Progenitor cell of endocrine pancreas (in vitro differentiated cells): ENCODE measurements around the gene SPAG17. TPM values are rescaled to one million over a fixed set of nuclear protein-coding genes. Genes with fewer than 3 reads are reported as not detected.

Experiments
- DNase-seq: peaks from one replicate; pipeline ENCODE4 v3.0.0; 2021; ENCODE audit warnings: low spot score; ENCODE audit not compliant: unreplicated experiment
- H3K27ac Mint-ChIP-seq: 2 replicates; pipeline ENCODE4 v1.8.0; 2021; ENCODE audit warnings: mild to moderate bottlenecking, moderate library complexity, mixed read lengths
- H3K27me3 Mint-ChIP-seq: 2 replicates; pipeline ENCODE4 v1.8.0; 2021; ENCODE audit warnings: mixed read lengths
- H3K36me3 Mint-ChIP-seq: 2 replicates; pipeline ENCODE4 v1.8.0; 2022; ENCODE audit warnings: mixed read lengths; ENCODE audit not compliant: insufficient read depth
- H3K4me1 Mint-ChIP-seq: 2 replicates; pipeline ENCODE4 v1.8.0; 2021; ENCODE audit warnings: low read depth, mixed read lengths
- H3K4me3 Mint-ChIP-seq: 2 replicates; pipeline ENCODE4 v1.8.0; 2021; ENCODE audit warnings: low read depth, mild to moderate bottlenecking, moderate library complexity, mixed read lengths
- H3K9me3 Mint-ChIP-seq: 2 replicates; pipeline ENCODE4 v1.8.0; 2021; ENCODE audit warnings: low read depth, mixed read lengths
- CTCF ChIP-seq: fragments of 200-600 bp; sonication (generic); IDR thresholded peaks from one replicate; pipeline ENCODE4 v1.5.0; 2021; ENCODE audit warnings: antibody characterized with exemption, mild to moderate bottlenecking; ENCODE audit not compliant: unreplicated experiment
- total RNA-seq: library from RNA; stranded (reverse); gene quantifications from 2 replicates; pipeline ENCODE4 v1.2.1, GENCODE V29; 2021

The SPAG17 gene
- total RNA-seq, 1 donor from 2014 or later, result 14.9 TPM

DNA sequence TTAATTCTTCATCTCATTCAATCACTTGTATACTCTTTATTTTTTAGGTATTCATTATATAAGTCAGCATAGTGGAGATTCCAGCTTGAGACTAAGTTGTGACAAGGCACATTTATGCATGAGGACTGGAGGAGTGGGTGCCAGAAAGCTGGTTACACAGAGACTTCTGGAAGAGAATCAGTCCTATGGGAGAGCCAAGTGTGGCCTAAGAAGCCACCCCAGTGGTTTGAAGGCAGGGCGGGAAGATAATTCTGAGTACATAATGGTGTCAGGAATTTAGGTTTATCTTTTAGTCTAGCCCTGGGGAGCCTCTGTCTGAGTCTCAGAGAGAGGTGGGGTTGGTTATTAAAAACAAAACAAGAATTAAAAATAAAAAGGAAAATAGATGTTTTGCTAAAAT, 83.0 kb downstream of the SPAG17 start:
- Mint-ChIP-seq H3K4me1 (peaks cover 8% of the 10 kb centered on the region), H3K27ac (no peak overlapping the region), H3K36me3 (no peaks in the 10 kb centered on the region), H3K27me3 (no peaks in the 10 kb centered on the region), H3K4me3 (no peak overlapping the region), H3K9me3 (no peaks in the 10 kb centered on the region)
- DNase-seq, result no peak
- no peak for TF ChIP-seq CTCF

DNA sequence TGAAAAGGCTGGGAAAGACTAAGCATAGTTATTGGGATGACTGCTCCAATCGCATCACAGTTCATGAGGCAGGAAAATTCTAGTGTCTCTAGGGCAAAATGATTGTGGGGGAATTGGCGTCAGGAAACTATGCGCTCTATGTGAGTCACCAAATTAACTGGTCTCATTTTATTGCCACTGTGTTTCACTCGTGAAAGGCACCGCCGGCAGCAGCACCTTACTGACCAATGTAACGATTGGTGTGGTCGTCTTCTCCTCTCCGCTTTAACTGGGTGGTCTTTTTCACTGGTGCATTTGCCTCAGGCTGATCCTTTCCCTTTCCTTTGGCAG, 83.5 kb downstream of the SPAG17 start:
- Mint-ChIP-seq H3K27ac (no peak overlapping the region), H3K36me3 (no peaks in the 10 kb centered on the region), H3K4me1 (peaks cover 8% of the 10 kb centered on the region), H3K27me3 (no peaks in the 10 kb centered on the region), H3K9me3 (no peaks in the 10 kb centered on the region), H3K4me3 (no peak overlapping the region)
- DNase-seq, result no peak
- no peak for TF ChIP-seq CTCF

DNA sequence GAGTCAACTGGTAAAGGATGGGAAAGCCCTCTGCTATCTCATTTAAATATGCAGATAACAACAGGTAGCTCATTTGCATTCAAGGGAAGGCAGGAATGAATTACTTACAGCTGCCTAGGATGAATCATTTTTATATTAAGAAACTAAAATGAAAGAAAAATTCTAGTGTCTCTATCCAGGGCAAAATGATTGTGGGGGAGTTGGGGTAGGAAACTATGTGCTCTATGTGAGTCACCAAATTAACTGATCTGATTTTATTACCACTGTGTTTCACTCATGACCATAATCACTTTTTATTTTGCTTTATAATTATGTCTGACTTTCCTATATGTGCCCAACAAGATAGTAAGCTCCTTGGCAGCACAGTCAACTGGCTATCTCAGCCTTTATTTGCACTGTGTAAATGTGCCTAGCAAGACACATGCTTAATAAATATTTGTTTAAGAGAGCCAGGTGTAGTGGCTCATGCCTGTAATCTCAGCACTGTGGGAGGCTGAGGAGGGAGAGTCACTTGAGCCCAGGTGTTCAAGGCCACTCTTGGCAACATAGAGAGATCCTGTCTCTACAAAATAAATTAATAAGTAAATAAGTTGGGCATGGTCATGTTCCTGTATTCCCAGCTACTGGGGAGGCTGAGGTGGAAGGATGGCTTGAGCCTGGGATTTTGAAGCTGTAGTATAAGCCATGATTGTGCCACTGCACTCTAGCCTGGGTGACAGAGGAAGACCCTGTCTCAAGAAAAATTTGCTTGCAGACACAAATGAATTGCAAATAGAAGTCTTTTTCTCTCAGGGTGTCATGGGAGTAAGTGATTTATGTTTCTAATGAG, 84.1 kb downstream of the SPAG17 start:
- Mint-ChIP-seq H3K27ac (no peak overlapping the region), H3K4me3 (no peak overlapping the region), H3K4me1 (peaks cover 8% of the 10 kb centered on the region), H3K27me3 (no peaks in the 10 kb centered on the region), H3K36me3 (no peaks in the 10 kb centered on the region), H3K9me3 (no peaks in the 10 kb centered on the region)
- TF ChIP-seq CTCF, result no peak
- no peak for DNase-seq

DNA sequence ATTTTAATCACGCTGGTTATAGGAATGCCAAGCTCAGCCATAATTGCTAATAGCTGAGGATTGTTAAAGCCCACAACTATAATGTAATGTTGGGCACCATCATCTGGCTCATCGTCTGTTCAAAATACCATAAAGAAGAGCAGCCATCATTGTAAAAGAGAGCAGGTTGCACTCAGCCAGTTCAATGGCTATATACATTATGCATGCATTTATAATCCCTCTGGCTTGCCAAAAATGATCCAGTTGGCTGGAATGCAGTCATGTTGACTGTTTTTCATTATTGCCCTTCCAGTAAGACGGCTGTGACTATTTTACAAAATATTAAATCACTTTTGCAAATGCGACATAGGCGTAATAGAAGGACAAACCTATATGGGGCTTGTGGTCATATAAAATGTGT, 85.3 kb downstream of the SPAG17 start:
- Mint-ChIP-seq H3K27ac (no peak overlapping the region), H3K4me1 (peaks cover 8% of the 10 kb centered on the region), H3K4me3 (no peak overlapping the region), H3K27me3 (no peaks in the 10 kb centered on the region), H3K36me3 (no peaks in the 10 kb centered on the region), H3K9me3 (no peaks in the 10 kb centered on the region)
- no peak for TF ChIP-seq CTCF
- no peak for DNase-seq

DNA sequence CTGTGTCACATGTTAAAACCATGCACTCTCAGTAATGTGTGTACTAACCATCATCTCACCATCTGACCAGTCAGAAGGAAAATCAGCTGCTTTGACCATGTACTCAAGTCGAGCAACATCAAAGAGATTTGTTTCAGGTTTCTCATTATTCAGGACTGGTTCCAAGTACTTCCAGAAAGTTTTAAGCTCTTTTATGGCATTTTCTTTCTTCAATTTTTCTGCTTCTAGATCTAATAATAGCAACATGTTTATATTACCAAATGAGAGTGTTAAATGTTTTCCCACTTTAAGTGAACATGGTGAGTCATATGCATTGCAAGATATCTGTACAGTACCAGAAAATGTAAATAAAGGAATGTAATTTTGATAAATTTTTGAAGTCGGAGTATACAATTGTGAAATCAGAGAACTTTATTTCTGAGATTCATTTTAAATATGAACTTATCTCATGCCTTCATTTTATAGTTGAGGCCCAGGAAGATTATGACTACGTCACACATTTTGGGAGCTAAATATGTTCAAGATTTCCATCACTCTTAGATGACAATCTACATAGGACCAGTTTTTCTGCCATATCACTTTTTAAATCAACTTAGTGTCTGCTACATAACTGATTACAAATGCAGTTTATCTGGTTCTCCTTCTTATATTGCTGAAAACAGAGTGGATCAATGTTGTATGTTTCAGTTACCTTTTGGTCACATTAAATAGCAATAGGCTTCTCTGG, 87.2 kb downstream of the SPAG17 start:
- Mint-ChIP-seq H3K9me3 (no peaks in the 10 kb centered on the region), H3K27me3 (no peaks in the 10 kb centered on the region)

More for the DNA sequence above, 87.2 kb downstream of the SPAG17 start:
- no peak for DNase-seq
- H3K4me1 Mint-ChIP-seq, result peaks cover 8% of the 10 kb centered on the region
- TF ChIP-seq CTCF, result no peak
- H3K4me3 Mint-ChIP-seq, result no peak overlapping the region
- no peaks in the 10 kb centered on the region for H3K36me3 Mint-ChIP-seq
- no peak overlapping the region for H3K27ac Mint-ChIP-seq
